CD14-positive monocyte (primary cell): Measurements from ENCODE around the gene MGAT5. TPM values are rescaled to one million over a fixed set of nuclear protein-coding genes. Genes with fewer than 3 reads are reported as not detected.

ENCODE experiments used
- DNase-seq, 3 donors: peaks; one replicate each; pipeline ENCODE4 v3.0.0-alpha.2; 2011 to 2022
- H2AFZ ChIP-seq: 2 replicates; pipeline ENCODE4 v1.6.0; 2012; ENCODE audit warnings: mild to moderate bottlenecking, low read depth, low read length, inconsistent platforms; ENCODE audit not compliant: insufficient read depth, poor library complexity, severe bottlenecking
- H3K27ac ChIP-seq, 2 donors: 1 replicate in 1 of 2; 2 replicates in 1 of 2; pipeline ENCODE4 v1.5.1; 2012 to 2013; ENCODE audit warnings: low read length in 2 of 2, control low read depth in 1 of 2, inconsistent platforms in 1 of 2, low read depth in 1 of 2, mild to moderate bottlenecking in 1 of 2
- H3K27me3 ChIP-seq, 2 donors: one replicate each; pipeline versions ENCODE4 v1.6.0 to v1.6.1; 2011 to 2013; ENCODE audit warnings: low read length in 2 of 2; ENCODE audit not compliant: control insufficient read depth in 2 of 2, insufficient read depth in 2 of 2
- H3K36me3 ChIP-seq, 2 donors: replicated peaks in 1 of 2; 1 replicate in 1 of 2; 2 replicates in 1 of 2; pipeline versions ENCODE4 v1.5.1 to v1.6.1; 2012 to 2013; ENCODE audit warnings: low read length in 2 of 2, control low read depth in 1 of 2, inconsistent platforms in 1 of 2, mild to moderate bottlenecking in 1 of 2; ENCODE audit not compliant: insufficient read depth in 2 of 2, control insufficient read depth in 1 of 2
- H3K4me1 ChIP-seq, 2 donors: 1 replicate in 1 of 2; 2 replicates in 1 of 2; pipeline versions ENCODE4 v1.5.1 to v1.6.1; 2012 to 2013; ENCODE audit warnings: low read length in 2 of 2, control low read depth in 1 of 2, inconsistent platforms in 1 of 2, mild to moderate bottlenecking in 1 of 2, moderate library complexity in 1 of 2; ENCODE audit not compliant: insufficient read depth in 2 of 2, control insufficient read depth in 1 of 2
- H3K4me2 ChIP-seq: replicated peaks from 2 replicates; pipeline ENCODE3; 2012; ENCODE audit warnings: low read length, moderate library complexity, mild to moderate bottlenecking; ENCODE audit not compliant: poor library complexity, severe bottlenecking; ENCODE audit errors: extremely low read depth
- H3K4me3 ChIP-seq, 3 experiments: fragments of 200-600 bp in 1 of 3; sonication (generic) in 1 of 3; replicated peaks in 1 of 3; 1 replicate in 2 of 3; 2 replicates in 1 of 3; pipeline ENCODE4 v1.5.1; 2011 to 2013; ENCODE audit warnings: low read length in 3 of 3, mild to moderate bottlenecking in 3 of 3, control low read depth in 2 of 3, low read depth in 2 of 3, inconsistent platforms in 1 of 3, moderate library complexity in 1 of 3
- H3K79me2 ChIP-seq: 2 replicates; pipeline ENCODE4 v1.6.0; 2012; ENCODE audit warnings: mild to moderate bottlenecking, control low read depth, inconsistent platforms, low read length, moderate library complexity; ENCODE audit not compliant: insufficient read depth
- H3K9ac ChIP-seq: 2 replicates; pipeline ENCODE4 v1.6.0; 2017; ENCODE audit warnings: low read length, mild to moderate bottlenecking; ENCODE audit not compliant: insufficient read depth, poor library complexity, severe bottlenecking
- H3K9me3 ChIP-seq, 2 donors: replicated peaks in 1 of 2; 1 replicate in 1 of 2; 2 replicates in 1 of 2; pipeline versions ENCODE4 v1.5.1 to v1.6.1; 2012 to 2013; ENCODE audit warnings: low read length in 2 of 2, control low read depth in 1 of 2; ENCODE audit not compliant: control insufficient read depth in 1 of 2, insufficient read depth in 1 of 2
- H4K20me1 ChIP-seq: 2 replicates; pipeline ENCODE4 v1.6.0; 2012; ENCODE audit warnings: mild to moderate bottlenecking, low read length, control low read depth, moderate library complexity; ENCODE audit not compliant: insufficient read depth
- H3K27ac Mint-ChIP-seq, 7 donors: one replicate each; pipeline ENCODE4 v1.8.0; 2020; ENCODE audit warnings: mild to moderate bottlenecking in 7 of 7, mixed read lengths in 7 of 7, moderate library complexity in 6 of 7, inconsistent platforms in 2 of 7
- H3K27me3 Mint-ChIP-seq, 3 donors: one replicate each; pipeline ENCODE4 v1.8.0; 2021 to 2022; ENCODE audit warnings: low read depth in 3 of 3, mild to moderate bottlenecking in 3 of 3, mixed read lengths in 3 of 3, moderate library complexity in 3 of 3, inconsistent platforms in 1 of 3
- H3K36me3 Mint-ChIP-seq, 2 donors: one replicate each; pipeline ENCODE4 v1.8.0; 2020; ENCODE audit warnings: mixed read lengths in 2 of 2, inconsistent platforms in 1 of 2, mild to moderate bottlenecking in 1 of 2
- H3K4me1 Mint-ChIP-seq: one replicate; pipeline ENCODE4 v1.8.0; 2020; ENCODE audit warnings: mild to moderate bottlenecking, mixed read lengths
- H3K4me3 Mint-ChIP-seq, 2 donors: one replicate each; pipeline ENCODE4 v1.8.0; 2020; ENCODE audit warnings: mild to moderate bottlenecking in 2 of 2, mixed read lengths in 2 of 2, moderate library complexity in 1 of 2
- H3K9me3 Mint-ChIP-seq, 7 donors: one replicate each; pipeline ENCODE4 v1.8.0; 2020 to 2022; ENCODE audit warnings: mixed read lengths in 7 of 7, mild to moderate bottlenecking in 6 of 7, moderate library complexity in 6 of 7, inconsistent platforms in 2 of 7
- WGBS: methylation state at CpG from one replicate; pipeline ENCODE4 v1.1.5; 2013; ENCODE audit warnings: missing lambda C conversion rate; ENCODE audit not compliant: insufficient coverage; 5-methylcytosine and 5-hydroxymethylcytosine counted together
- intact Hi-C, 2 donors: fragments of 100-400 bp; cut with micrococcal nuclease; formaldehyde crosslinking; loops; one replicate each; pipeline versions ENCODE4 v1.15.0 to v1.15.1; 2023
- polyA plus RNA-seq, 3 donors: library from polyadenylated mRNA; depleted of rRNA in 1 of 3; unstranded in 2 of 3; stranded (reverse) in 1 of 3; fragments of 300-500 nt in 2 of 3; fragments of >200 nt in 1 of 3; fragmentation: Illumina TruSeq in 2 of 3; gene quantifications; 1 replicate in 2 of 3; 2 replicates in 1 of 3; pipeline ENCODE4 v1.2.3, GENCODE V29; 2012 to 2021
- TF ChIP-seq, protein P1 (sequence below): fragments of 200-600 bp; IDR thresholded peaks from one replicate; pipeline ENCODE4 v1.8.0; 2022; ENCODE audit warnings: antibody characterized with exemption, mild to moderate bottlenecking

MGAT5 gene
- polyA plus RNA-seq, 3 donors = 1.9 to 6.6 (median 2.4) TPM

GRCh38 chr2:134335601-134336000 lies 81.7 kb downstream of the MGAT5 start:
- Histone ChIP-seq H3K27me3 (no peaks in the 10 kb centered on the region), H3K9me3 (peaks cover 0 to 4% of the 10 kb centered on the region in 2 donors), H3K4me2 (no peak overlapping the region), H3K4me3 (no peak overlapping the region), H2AFZ (no peak overlapping the region), H3K4me1 (peaks cover 3 to 12% of the 10 kb centered on the region in 2 donors), H3K27ac (no peak overlapping the region), H3K36me3 (peaks cover 0 to 19% of the 10 kb centered on the region in 2 donors), H3K9ac (no peak overlapping the region), H3K79me2 (no peaks in the 10 kb centered on the region), H4K20me1 (no peaks in the 10 kb centered on the region)
- intact Hi-C loops = no loop called here
- no peak for DNase-seq
- no peak overlapping the region for H3K27ac Mint-ChIP-seq
- H3K4me3 Mint-ChIP-seq = no peak overlapping the region
- no CpG with 5 or more reads among the region's 1 CpG for WGBS
- peaks cover 0 to 8% (median 6%) of the 10 kb centered on the region in 7 donors for H3K9me3 Mint-ChIP-seq
- TF ChIP-seq, protein P1, sequence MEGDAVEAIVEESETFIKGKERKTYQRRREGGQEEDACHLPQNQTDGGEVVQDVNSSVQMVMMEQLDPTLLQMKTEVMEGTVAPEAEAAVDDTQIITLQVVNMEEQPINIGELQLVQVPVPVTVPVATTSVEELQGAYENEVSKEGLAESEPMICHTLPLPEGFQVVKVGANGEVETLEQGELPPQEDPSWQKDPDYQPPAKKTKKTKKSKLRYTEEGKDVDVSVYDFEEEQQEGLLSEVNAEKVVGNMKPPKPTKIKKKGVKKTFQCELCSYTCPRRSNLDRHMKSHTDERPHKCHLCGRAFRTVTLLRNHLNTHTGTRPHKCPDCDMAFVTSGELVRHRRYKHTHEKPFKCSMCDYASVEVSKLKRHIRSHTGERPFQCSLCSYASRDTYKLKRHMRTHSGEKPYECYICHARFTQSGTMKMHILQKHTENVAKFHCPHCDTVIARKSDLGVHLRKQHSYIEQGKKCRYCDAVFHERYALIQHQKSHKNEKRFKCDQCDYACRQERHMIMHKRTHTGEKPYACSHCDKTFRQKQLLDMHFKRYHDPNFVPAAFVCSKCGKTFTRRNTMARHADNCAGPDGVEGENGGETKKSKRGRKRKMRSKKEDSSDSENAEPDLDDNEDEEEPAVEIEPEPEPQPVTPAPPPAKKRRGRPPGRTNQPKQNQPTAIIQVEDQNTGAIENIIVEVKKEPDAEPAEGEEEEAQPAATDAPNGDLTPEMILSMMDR = no peak
- H3K36me3 Mint-ChIP-seq = peaks cover 15 to 29% of the 10 kb centered on the region in 2 donors
- H3K4me1 Mint-ChIP-seq = peaks cover 14% of the 10 kb centered on the region
- peaks cover 0 to 3% (median 0%) of the 10 kb centered on the region in 3 donors for H3K27me3 Mint-ChIP-seq

- TF ChIP-seq, protein P1 = no peak
- Histone ChIP-seq H3K27me3 (no peaks in the 10 kb centered on the region), H2AFZ (no peak overlapping the region), H3K9ac (no peak overlapping the region), H3K79me2 (no peaks in the 10 kb centered on the region), H3K9me3 (peaks cover 0 to 2% of the 10 kb centered on the region in 2 donors), H3K4me2 (no peak overlapping the region), H3K4me1 (peaks cover 3 to 12% of the 10 kb centered on the region in 2 donors), H3K36me3 (peaks cover 0 to 19% of the 10 kb centered on the region in 2 donors), H3K4me3 (no peak overlapping the region), H4K20me1 (no peaks in the 10 kb centered on the region), H3K27ac (no peak overlapping the region)
- Mint-ChIP-seq H3K9me3 (peaks cover 0 to 6% (median 5%) of the 10 kb centered on the region in 7 donors), H3K36me3 (peaks cover 11 to 27% of the 10 kb centered on the region in 2 donors), H3K27ac (no peak overlapping the region), H3K27me3 (peaks cover 0 to 3% (median 0%) of the 10 kb centered on the region in 3 donors), H3K4me3 (no peak overlapping the region), H3K4me1 (peaks cover 14% of the 10 kb centered on the region)
- WGBS = 72% methylated on average over 4 of the region's 4 CpGs
- DNase-seq = no peak
- intact Hi-C loops = no loop called here
These were observed 82.5 kb downstream of the MGAT5 start for GRCh38 chr2:134336352-134336751.
